ENCODE measurements around the gene GYG2. TPM values are rescaled to one million over a fixed set of nuclear protein-coding genes. Genes with fewer than 3 reads are reported as not detected.
"Not testable (repeated sequence)": the region's sequence is repeated elsewhere in the genome, so short reads cannot be mapped to it uniquely, and the experiment has no call there.

GYG2 gene
- total RNA-seq, 1 experiment from 2014 or later, result not detected

DNA sequence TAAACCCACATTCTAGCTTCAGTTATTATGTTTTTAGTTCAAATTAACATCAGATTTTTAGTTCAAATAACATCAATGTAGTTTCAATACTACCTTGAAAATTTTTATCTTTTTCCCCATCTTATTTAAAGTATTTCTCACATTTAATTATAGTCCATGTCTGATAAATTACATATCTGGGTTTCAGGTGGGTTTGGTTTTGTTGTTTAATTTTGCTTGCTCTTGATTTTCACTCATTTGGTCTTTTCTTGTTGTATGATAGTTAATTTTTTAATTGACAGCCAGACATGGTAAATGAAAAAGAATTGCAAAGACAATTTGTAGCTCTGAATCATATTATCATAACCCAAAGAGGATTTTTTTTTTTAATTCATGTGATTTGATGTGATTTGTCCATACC, 41.9 kb downstream of the GYG2 start:
- DNase-seq (ENCODE audit: low read depth), result no peak

DNA sequence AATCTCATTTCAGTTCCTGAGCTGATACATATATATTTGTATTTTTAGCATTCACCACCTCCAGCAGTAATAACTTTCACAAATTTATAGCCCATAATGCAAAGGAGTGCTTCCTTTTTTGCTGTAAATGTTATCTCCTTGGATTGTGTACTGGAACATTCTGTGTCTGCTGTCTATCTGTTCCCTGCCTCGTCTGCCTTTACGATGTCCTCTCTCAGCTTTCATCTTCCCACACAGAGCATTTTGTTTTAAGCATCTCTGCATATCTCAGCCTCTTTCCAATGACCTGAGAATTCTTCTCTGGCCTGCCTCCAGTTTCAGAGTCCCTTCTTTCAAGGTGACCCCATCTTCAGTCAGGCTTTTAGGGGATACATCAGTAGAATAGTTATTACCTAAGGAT, 43.1 kb downstream of the GYG2 start:
- DNase-seq (ENCODE audit: low read depth), result no peak

DNA sequence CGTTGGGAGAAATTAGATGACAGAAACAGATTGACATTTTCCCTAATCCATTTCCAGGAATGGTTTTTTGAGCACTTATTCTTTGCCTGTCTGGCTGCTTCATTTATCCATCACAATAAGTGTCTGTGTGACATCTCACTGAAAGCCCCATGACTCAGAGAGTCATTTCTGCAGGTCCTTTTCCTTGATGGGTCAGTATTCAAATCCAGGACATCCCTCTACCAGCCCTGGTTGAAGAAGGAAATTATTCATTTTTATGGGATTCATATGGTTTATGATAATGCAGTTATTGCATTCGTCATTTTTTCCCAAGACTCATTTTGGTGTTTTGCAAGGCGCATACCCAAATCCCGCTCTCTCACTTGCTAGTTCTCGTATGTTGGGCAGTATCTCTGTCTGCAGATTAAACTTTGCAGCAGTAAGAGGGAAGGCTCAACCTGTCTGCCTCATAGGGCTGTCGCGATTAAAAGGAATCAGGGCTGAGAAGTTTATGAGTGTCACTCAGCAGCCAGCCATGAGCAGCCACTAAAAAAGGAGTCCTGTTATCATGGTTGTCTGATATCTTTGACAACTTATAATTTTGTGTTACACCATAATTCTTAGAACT, 44.0 kb downstream of the GYG2 start:
- DNase-seq (ENCODE audit: low read depth), result no peak

DNA sequence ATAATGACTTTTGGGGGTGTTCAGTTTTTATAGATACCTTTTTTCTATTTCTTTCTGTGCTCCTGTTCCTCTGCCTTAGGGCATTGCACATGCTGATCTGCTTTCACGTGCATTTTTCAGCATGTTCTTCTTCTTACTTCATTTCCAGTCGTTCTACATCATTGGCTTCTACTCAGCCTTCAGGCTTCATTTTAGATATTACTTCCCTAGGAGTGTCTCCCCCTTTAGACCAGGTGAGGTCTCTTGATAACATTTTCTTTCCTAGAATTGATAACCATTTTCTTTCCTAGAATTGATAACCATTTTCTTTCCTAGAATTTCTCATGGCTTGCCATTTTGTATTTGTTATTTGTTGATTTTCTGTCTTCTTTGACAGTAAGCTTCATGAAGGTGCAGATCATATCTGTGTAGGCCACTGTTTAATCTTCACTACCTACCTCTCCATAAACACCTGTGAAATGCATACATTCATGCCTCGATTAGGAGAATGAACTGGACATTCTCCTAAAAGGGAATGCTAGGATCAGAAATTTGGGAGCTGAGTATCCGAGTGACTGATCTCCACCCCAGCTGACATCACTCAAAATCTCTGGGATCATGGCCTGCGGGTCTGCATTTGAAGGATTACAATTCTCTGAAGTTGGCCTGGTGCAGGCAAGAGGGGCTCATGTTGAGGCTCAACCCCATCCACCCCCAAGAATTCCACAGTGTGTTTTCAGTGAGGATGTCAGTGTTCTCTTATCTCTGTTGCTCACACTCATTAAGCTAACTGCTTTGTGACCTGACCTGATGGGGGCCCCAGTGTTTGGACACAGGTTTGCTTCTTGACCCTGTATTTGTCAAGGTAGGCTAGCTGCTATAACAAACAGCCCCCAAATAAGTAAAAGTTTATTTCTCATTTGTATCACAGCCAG, 45.7 kb downstream of the GYG2 start:
- DNase-seq (ENCODE audit: low read depth), result no peak

DNA sequence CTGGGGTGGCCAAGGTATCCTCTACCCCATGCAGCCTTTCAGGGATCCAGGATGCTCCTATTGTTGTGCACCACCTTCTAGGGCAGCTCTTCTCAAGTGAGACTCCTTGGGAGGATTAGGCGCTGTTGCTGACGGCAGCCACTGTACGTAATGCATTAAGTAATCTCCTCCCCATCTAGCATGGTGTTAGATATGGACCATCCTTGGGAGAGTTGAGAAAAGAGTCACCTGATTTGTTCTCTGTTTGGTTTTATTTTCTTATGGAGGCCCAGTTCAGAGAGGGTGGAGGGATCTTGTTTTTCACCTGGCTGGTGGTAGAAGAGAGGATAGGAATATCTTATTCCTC, 46.4 kb downstream of the GYG2 start:
- no peak for DNase-seq (ENCODE audit: low read depth)

DNA sequence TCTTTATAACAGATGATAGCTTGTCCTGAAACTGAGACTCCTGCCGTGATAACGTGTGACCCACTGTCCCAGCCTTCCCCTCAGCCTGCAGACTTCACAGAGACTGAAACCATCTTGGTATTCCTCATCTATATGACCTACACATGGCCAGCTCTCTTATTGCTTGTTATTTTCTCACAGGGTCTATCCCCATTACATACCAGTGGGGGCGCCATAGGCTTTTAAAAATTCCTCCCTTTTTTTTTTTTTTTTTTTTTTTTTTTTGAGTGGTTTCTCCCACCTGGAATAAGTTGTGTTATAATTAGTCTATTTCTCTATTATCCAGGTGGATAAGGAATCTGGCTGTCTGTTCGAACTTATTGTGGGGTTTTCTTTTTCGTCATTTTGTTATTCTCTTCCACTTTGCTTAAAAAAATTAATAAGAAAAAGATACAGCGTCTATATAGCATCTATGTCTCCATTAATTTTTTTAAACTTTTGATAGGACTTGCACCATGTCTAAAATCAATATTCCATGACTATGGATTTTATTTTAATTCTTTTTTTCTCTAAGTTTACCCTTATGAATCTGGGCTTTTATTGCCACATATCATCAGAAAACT, 47.2 kb downstream of the GYG2 start:
- no peak for DNase-seq (ENCODE audit: low read depth)

DNA sequence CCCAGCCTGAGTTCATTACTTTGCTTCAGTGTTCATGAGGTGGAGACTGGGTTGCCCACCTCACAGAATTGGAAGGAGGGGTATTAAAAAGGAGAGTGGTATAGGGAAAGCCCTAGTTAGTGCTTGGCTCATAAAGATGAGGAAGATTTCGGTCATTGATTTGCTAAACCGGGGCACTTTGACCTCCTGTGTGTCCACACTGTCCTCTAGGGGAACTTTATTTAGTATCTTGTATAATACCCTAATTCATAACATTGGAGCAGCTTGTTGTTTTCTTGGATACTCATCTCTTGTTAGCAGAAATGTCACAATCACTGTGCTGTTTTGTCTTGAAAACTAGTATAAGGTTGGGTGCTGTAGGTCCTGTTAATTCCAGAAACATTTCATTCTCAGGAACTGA, 49.8 kb downstream of the GYG2 start:
- DNase-seq (ENCODE audit: low read depth), result no peak

DNA sequence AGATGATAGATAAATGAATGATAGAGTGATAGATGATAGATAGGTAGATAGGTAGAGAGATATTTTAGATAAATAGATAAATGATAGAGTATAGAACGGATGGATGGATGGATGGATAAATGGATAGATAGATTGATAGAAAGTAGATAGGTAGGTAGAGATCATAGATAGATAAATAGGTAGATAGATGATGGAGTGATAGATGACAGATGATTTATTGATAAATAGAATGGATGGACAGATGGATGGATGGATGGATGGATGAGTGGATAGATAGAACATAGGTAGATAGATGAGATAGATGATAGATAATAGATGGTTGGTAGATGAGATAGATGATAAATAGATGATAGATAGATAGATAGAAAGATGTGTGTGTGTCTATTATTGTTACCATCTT, 50.9 kb downstream of the GYG2 start:
- DNase-seq (ENCODE audit: low read depth), result no peak

DNA sequence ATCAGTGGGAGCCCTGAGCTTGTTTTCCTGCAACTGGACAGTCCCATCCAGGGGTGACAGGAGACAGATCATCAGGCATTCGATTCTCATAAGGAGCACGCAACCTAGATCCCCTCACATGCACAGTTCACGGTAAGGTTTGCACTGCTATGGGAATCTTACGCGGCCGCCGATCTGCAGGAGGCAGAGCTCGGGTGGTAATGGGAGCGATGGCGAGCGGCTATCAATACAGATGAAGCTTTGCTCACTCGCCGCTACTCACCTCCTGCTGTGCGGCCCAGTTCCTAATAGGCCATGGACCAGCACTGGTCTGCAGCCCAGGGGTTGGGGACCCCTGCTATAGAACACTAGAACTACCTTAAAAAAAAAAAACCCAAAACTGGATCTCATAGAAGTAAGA, 55.0 kb downstream of the GYG2 start:
- DNase-seq (ENCODE audit: low read depth), result no peak

DNA sequence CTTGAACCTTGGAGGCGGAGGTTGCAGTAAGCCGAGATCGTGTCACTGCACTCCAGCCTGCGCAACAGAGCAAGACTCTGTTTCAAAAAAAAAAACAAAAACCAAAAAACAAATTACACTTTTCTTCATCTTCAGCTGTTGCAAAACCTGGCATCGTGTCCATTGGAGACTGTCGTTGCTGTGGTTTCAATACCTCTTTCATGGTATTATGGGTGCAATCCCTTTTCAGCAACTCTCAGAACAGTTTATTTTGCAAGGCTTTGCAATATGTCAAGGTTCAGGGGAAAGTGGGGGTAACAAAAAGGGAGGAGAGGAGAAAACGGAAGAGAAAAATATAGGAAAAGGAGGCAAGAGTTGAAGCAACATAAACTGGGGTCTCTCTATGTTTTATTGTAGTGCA, 59.6 kb downstream of the GYG2 start:
- DNase-seq (ENCODE audit: low read depth), result no peak

DNA sequence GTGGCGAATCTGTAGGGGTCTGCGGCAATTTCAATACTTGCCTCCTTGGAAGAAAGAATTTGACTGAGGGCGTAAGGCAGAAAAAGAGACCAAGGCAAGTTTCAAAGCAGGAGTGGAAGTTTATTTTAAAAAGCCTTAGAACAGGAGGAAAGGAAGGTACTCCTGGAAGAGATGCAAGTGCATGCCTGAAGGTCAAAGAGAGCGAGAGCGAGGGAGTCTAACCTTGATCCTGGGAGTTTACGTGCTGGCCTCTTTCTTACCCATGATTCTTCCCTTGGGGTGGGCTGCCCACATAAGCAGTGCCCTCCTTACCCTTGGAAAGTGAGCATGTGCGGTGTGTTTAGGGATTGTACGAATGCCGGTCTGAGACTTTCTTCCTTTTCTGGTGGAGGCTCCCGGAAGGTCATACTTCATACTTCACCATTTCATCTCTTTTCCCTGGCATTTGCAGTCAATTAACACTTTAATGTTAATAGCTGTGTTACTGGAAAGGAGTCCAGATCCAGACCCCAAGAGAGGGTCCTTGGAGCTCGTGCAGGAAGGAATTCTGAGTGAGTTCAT, 60.4 kb downstream of the GYG2 start:
- no peak for DNase-seq (ENCODE audit: low read depth)

DNA sequence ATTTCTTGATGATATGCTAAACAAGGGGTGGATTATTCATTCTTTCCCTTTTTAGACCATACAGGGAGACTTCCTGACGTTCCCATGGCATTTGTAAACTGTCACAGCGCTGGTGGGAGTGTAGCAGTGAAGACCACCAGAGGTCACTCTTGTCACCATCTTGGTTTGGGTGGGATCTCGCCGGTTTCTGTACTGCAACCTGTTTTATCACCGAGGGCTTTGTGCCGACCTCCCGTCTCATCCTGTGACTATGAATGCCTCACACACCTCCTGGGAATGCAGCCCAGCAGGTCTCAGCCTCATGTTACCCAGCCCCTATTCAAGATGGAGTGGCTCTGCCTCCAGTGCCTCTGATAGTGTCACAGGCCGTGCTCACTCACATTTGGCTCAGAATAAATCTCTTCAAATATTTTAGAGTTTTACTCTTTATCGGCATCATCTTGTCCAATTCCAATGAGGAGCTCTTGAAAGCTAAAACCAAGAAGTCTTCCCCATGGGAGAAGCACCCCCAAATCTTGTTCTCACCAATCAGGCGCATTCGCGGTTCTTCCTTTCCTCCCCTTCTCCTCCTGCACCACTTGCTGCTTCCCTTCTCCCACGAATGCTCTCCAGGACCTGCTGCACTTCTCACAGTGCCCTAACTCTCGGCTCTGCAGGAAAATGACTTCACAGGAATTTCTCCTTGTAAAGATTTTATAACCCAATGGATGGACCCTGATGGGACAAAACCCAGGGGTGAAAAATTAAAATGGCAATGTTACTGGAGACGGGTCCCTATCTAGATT, 61.2 kb downstream of the GYG2 start:
- peak; percentile 5 for DNase-seq (ENCODE audit: low read depth)

DNA sequence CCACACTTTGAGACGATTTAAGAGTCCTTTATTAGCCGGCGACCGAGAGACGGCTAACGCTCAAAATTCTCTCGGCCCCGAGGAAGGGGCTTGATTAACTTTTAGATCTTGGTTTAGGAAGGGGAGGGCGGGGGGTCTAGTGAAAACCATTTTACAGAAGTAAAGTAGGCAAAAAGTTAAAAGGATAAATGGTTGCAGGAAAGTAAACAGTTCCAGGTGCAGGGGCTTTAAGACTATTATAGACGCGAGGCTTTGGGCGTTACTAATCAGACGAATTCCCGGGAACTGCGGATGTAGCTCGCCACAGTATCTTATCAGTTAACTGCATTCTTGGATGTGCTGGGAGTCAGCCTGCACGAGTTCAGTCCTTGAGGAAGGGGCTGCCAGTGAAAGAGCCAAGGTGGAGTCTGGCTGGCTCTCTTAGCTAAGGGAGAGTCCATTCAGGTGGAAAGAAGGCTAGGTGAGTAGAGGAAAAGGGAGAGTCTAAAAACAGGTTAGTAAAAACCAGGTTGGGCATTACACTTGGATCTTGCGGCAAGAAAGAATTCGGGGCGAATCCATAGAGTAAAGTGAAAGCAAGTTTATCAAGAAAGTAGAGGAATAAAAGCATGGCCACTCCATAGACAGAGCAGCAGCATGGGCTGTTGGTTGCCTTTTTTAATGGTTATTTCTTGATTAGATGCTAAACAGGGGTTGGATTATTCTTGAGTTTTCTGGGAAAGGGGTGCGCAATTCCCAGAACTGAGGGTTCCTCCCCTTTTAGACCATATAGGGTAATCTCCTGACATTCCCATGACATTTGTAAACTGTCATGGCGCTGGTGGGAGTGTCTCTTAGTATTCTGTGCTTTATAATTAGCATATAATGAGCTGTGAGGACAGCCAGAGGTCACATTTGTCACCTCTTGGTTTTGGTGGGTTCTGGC, 62.1 kb downstream of the GYG2 start:
- not testable (repeated sequence) for DNase-seq (ENCODE audit: low read depth)

DNA sequence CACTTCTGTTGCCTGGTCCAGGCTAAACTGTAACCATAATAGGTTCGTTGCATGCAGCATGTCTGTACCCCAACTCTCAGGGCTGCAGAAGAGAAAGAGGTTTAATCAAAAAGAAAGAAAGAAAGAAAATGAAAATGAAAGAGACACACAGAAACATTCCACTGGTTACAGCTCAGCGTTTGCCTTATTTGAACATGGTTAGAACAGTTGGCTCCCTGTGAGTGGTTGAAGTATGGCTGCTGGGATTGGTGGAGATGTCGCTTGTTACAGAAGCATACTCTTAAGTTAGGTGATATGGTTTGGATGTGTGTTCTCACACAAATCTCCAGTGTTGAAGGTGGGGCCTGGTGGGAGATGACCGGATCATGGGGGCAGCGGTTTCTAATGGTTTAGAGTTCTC, 64.1 kb downstream of the GYG2 start:
- no peak for DNase-seq (ENCODE audit: low read depth)

DNA sequence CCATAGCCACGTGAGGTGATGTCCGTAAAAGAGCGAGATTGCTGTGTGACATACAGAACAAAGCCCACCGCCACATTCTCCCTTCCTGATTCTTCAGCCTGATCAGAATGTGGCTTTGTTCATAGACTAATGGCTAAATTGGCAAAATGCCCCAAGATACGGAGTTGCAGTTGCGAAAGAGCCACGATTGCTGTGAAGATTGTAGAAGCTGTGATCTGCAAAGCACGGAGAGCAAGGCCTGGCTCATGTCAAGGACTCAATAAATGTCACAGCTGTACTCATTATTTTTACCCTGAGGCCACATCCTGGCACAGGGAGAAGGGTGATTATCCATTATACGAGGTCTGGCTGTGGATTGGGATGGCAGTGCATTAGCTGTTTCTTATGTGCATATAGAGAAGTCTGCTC, 66.2 kb downstream of the GYG2 start:
- peak; percentile 6 for DNase-seq (ENCODE audit: low read depth)

DNA sequence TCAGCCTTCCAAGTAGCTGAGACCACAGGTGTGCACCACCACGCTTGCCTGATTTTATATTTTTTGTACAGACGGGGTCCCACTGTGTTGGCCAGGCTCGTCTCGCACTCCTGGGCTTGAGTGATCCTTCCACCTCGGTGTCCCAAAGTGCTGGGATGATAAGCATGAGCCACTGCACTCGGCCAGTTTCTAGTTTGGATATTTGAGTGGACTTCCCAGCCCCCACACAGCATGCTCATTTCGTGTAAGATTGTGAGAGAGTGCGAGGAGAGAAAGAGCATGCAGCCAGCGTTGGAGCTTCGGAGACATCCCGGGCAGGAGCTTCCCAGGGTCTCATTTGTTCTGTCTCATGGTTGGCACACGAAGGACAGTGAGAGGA, 68.6 kb downstream of the GYG2 start:
- no peak for DNase-seq (ENCODE audit: low read depth)

DNA sequence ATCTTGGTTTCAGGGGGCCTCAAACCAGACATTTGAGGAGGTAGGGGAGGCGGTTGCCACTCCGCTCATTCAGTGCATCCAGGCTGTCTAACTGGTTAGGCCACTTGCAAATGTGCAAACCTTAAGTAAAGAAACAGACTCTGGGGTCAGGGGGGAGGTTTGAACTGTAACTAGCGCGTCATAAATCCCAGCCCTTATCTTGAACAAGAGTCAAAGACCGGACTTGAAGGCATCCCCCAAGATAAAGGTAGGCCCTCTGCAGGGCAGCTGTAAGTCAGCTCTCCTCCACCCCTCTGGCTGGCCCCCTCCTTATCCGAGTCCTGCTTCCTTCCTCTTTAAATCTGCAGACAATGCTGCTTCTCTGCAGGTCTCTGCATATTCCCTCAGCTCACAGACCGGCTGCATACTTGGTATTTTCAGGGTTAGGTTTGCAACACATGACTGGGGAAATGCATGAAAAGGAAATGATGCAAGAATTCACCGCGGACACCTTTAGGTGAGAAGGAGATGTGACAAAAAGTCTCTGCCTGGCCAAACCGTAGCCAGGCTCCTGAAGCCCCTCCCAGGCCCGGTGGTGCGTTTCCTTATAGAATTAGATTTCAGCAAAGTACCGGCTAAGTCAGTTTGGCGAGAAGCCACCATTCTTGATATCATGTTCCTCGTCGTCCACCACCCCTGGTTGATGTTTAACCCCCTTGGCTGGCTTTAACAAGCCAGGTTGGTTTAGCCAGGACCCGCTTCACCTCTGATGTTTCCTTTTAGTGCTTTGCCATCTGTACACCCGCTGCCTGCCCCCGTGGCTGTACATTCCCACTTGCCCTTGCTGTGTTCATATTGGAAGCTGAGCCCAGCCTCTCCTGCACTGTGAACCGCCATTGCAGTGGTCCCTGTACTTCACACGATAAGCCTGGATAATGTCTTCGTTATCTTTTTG, 69.2 kb downstream of the GYG2 start:
- not testable (repeated sequence) for DNase-seq (ENCODE audit: low read depth)

DNA sequence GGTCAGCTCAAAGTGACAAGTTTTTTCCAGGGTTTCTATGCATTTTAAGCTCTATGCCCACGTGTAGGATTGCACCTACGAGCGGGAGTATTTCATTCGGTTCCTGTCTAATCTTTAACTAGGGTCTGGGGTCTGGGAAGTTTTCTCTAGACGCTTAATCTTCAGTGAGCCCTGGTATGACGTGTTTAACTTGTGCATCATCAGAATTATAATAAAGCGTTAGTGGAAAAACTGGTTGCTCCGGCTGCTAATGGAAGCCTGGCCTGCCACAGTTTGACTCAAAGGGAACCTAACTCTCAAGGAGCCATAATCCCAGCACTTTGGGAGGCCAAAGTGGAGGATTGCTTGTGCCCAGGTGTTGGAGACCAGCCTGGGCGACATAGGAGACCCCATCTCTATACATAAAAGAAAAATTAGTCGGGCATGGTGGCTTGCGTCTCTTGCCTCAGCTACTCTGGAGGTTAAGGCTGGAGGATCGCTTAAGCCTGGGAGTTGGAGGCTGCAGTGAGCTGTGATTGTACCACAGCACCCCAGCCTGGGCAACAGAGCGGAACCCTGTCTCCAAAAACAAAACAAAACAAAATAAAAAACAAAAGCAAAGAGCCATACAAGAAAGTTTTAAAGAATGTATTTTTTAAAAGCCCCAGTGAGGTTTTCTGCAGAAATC, 70.2 kb downstream of the GYG2 start:
- no peak for DNase-seq (ENCODE audit: low read depth)

DNA sequence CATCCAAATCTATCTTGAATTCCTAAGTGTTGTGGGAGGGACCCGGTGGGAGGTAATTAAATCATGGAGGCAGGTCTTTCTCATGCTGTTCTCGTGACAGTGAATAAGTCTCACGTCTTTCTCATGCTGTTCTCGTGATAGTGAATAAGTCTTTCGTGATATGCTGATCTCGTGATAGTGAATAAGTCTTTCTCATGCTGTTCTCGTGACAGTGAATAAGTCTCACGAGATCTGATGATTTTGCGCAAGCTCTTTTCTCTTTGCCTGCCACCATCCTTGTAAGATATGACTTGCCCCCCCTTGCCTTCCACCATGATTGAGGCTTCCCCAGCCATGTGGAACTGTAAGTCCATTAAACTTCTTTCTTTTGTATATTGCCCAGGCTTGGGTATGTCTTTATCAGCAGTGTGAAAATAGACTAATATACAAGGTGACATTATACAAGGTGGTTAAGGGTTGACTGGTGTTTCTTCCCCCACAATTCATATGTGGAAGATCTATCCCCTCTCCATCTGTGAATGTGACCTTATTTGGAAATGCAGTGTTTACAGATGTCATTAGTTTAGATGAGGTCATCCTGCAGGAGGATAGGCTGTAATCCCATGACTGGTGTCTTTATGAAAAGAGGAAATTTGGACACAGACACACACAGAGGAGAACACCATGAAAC, 72.8 kb downstream of the GYG2 start:
- DNase-seq (ENCODE audit: low read depth), result no peak
